Measurements from ENCODE around the gene LAMC1.
A peak's percentile ranks its signal among the peaks of the same experiment; 100 is the strongest.

- TF ChIP-seq CTCF (conservative IDR thresholded peaks at IDR 0.05; ENCODE audit: low read depth, low read length) (peak; percentile 58), EZH2phosphoT487 (IDR thresholded peaks at IDR 0.05; ENCODE audit: borderline replicate concordance, low read length) (no peak)
Measured at GRCh38 chr1:183185941-183186490, 162.8 kb downstream of the LAMC1 start, which contains the start of gene LAMC2.

Measured in PC-3 (cell line).